Measurements from ENCODE around the gene DDI2. TPM values are rescaled to one million over a fixed set of nuclear protein-coding genes. Genes with fewer than 3 reads are reported as not detected.

DDI2 gene
- total RNA-seq, 1 donor from 2014 or later, result 13.7 TPM

GRCh38 chr1:15626269-15626950 lies 9.2 kb downstream of the DDI2 start:
- no peak for DNase-seq (ENCODE audit: low read depth)
- TF ChIP-seq CTCF (IDR thresholded peaks at IDR 0.05; ENCODE audit: insufficient read depth, low read length, severe bottlenecking), result no peak
- peaks cover 7% of the 10 kb centered on the region for H3K36me3 ChIP-seq (ENCODE audit: control insufficient read depth, insufficient read depth, low read length)
- no peak overlapping the region for H3K4me3 ChIP-seq (ENCODE audit: low read depth, low read length)
- no peaks in the 10 kb centered on the region for H3K27me3 ChIP-seq (ENCODE audit: control insufficient read depth, insufficient read depth, low read length)
- no peak for FAIRE-seq

GRCh38 chr1:15627343-15627988 lies 10.2 kb downstream of the DDI2 start:
- TF ChIP-seq CTCF (IDR thresholded peaks at IDR 0.05; ENCODE audit: insufficient read depth, low read length, severe bottlenecking), result no peak
- FAIRE-seq (no peak), DNase-seq (ENCODE audit: low read depth) (no peak)
- Histone ChIP-seq H3K36me3 (ENCODE audit: control insufficient read depth, insufficient read depth, low read length) (peaks cover 9% of the 10 kb centered on the region), H3K27me3 (ENCODE audit: control insufficient read depth, insufficient read depth, low read length) (no peaks in the 10 kb centered on the region), H3K4me3 (ENCODE audit: low read depth, low read length) (no peak overlapping the region)

- no peak for TF ChIP-seq CTCF (IDR thresholded peaks at IDR 0.05; ENCODE audit: insufficient read depth, low read length, severe bottlenecking)
- FAIRE-seq, result no peak
- Histone ChIP-seq H3K27me3 (ENCODE audit: control insufficient read depth, insufficient read depth, low read length) (no peaks in the 10 kb centered on the region), H3K4me3 (ENCODE audit: low read depth, low read length) (no peak overlapping the region), H3K36me3 (ENCODE audit: control insufficient read depth, insufficient read depth, low read length) (peaks cover 11% of the 10 kb centered on the region)
- no peak for DNase-seq (ENCODE audit: low read depth)
Measured at GRCh38 chr1:15628003-15628402, 10.7 kb downstream of the DDI2 start.

- FAIRE-seq (no peak), DNase-seq (ENCODE audit: low read depth) (no peak)
- peaks cover 30% of the 10 kb centered on the region for H3K36me3 ChIP-seq (ENCODE audit: control insufficient read depth, insufficient read depth, low read length)
- no peak for TF ChIP-seq CTCF (IDR thresholded peaks at IDR 0.05; ENCODE audit: insufficient read depth, low read length, severe bottlenecking)
- no peaks in the 10 kb centered on the region for H3K27me3 ChIP-seq (ENCODE audit: control insufficient read depth, insufficient read depth, low read length)
- H3K4me3 ChIP-seq (ENCODE audit: low read depth, low read length), result no peak overlapping the region
Measured at GRCh38 chr1:15633756-15634420, 16.6 kb downstream of the DDI2 start.

- no peaks in the 10 kb centered on the region for H3K27me3 ChIP-seq (ENCODE audit: control insufficient read depth, insufficient read depth, low read length)
- H3K36me3 ChIP-seq (ENCODE audit: control insufficient read depth, insufficient read depth, low read length), result peaks cover 31% of the 10 kb centered on the region
- no peak for TF ChIP-seq CTCF (IDR thresholded peaks at IDR 0.05; ENCODE audit: insufficient read depth, low read length, severe bottlenecking)
- no peak overlapping the region for H3K4me3 ChIP-seq (ENCODE audit: low read depth, low read length)
- no peak for FAIRE-seq
- DNase-seq (ENCODE audit: low read depth), result no peak
Measured at GRCh38 chr1:15636436-15636835, 19.2 kb downstream of the DDI2 start.

Measured in bronchial epithelial cell (primary cell).